Putamen (tissue), 1 donor: ENCODE measurements around the gene PALB2.
A peak's percentile ranks its signal among the peaks of the same experiment; 100 is the strongest.

ENCODE experiments used
- DNase-seq: peaks from one replicate; pipeline ENCODE4 v3.0.0-alpha.2; 2016; ENCODE audit warnings: low spot score

PALB2 gene

GRCh38 chr16:23640931-23641765, at the start of gene PALB2, which contains the start of gene DCTN5:
Gene PALB2 (minus strand): TSS chr16:23641310. CDS start chr16:23641157, 153 bp downstream.
Gene DCTN5 (plus strand): TSS chr16:23641466. CDS start chr16:23641543, 77 bp downstream.
- peak; percentile 94 for DNase-seq

GRCh38 chr16:23689442-23690187, 48.5 kb upstream of the PALB2 start:
- DNase-seq: no peak

GRCh38 chr16:23687034-23687808, 46.1 kb upstream of the PALB2 start:
- DNase-seq: no peak

GRCh38 chr16:23683487-23683886, 42.4 kb upstream of the PALB2 start:
- DNase-seq: no peak

GRCh38 chr16:23682181-23682580, 41.1 kb upstream of the PALB2 start:
- no peak for DNase-seq

GRCh38 chr16:23679986-23680336, 38.9 kb upstream of the PALB2 start:
- DNase-seq: no peak

- DNase-seq: no peak
Observed at GRCh38 chr16:23679274-23679985, 38.3 kb upstream of the PALB2 start.

DNA sequence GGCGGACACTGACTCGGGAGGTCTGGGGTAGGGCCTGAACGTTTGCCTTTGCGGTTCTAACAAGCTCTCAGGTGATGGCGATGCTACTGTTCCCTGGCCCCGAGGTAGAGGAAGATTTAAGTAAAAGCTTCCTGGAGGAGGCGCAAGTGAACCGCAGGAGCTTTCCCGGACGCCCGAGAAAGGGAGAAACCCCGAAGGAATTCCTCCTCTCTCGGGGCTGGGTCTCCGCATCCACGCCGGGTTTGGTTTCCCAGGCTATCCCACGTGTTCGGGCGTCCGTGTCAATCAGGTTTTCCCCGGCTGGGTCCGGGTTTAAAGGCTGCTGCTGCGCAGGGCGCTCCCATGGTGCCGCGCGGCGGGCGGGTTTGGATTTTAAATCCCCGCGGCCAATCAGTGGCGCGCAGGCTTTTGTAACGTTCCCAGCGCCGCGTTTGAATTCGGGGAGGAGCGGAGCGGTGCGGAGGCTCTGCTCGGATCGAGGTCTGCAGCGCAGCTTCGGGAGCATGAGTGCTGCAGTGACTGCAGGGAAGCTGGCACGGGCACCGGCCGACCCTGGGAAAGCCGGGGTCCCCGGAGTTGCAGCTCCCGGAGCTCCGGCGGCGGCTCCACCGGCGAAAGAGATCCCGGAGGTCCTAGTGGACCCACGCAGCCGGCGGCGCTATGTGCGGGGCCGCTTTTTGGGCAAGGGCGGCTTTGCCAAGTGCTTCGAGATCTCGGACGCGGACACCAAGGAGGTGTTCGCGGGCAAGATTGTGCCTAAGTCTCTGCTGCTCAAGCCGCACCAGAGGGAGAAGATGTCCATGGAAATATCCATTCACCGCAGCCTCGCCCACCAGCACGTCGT, 37.5 kb upstream of the PALB2 start, which contains the start of gene PLK1:
PLK1 (plus strand) TSS at position 460 of the 844 bp plus-strand sequence; CDS start at position 504, 44 bp downstream.
- peak; percentile 62 for DNase-seq

- no peak for DNase-seq
Observed at GRCh38 chr16:23676924-23677480, 35.9 kb upstream of the PALB2 start.

- no peak for DNase-seq
Observed at GRCh38 chr16:23673971-23674614, 33.0 kb upstream of the PALB2 start.

GRCh38 chr16:23670137-23670776, 29.1 kb upstream of the PALB2 start:
- no peak for DNase-seq

DNA sequence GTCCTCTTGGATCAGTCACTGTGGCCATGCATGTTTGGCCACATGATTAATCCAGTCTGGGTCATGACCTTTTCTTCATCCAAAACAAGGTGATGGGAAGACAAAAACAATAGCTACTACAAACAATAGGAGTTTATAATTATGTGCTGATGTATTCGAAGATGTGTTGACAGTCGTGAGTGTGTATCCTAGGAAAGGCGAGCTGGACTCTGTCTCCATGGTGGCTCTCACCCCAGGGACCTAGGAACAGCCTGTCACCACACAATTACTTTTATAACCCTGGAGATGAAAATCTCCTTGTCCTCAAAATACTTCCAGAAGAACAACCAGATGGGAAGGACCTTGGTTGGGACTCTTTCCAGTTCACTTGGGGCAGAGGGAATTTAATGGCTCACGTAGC, 27.8 kb upstream of the PALB2 start:
- no peak for DNase-seq

GRCh38 chr16:23668225-23668624, 27.1 kb upstream of the PALB2 start:
- no peak for DNase-seq

DNA sequence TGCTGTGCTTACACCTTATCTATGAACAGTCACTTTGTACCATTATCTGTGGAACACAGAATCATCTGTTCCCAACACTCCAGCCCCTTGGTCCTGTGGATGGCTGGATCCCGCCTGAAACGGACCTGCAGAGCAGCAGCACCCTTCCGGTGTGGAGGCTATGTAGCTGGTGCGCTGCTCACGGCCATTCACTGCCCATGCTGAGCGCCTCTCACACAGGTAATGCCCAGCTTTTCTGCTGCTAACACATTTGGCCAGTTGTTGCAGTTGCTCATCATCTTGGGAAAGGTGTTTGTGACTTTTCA, 26.2 kb upstream of the PALB2 start:
- DNase-seq: no peak

DNA sequence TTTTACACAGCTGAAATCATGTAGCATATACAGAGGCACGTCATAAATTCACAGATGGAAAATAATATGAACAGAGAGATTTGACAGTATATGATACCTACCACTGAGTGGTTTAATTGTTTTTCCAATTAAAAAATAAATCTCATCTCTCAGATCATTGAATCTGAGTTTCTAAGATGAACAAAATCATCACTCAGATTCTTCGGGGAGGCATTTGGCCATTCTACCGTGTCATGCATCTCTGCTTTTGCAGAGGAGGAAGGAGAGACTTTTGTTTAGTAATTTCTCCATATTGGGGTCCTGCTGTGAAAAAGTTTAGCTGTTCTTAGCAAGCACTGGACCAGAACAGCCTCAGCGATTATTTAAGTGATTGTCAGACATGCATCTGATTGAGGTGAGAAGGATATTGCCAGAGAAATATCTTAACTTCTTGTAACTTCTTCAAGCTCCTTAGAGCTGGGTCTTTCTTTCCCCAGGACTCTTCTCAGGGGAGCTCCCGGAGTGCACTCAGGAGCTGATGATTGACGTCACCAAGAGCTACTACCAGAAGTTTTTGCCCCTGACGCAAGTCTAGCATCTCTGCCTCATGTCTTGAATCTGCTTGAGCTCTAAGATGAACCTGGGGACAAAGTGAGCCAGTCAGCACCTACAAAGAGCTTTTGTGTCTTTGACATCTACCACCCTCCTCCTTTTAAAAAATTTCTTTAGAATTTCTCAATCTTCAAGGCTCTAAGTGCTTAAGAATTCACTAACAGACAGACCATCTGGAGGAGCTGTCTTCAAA, 25.7 kb upstream of the PALB2 start:
- no peak for DNase-seq

GRCh38 chr16:23663918-23664317, 22.8 kb upstream of the PALB2 start:
- no peak for DNase-seq

DNA sequence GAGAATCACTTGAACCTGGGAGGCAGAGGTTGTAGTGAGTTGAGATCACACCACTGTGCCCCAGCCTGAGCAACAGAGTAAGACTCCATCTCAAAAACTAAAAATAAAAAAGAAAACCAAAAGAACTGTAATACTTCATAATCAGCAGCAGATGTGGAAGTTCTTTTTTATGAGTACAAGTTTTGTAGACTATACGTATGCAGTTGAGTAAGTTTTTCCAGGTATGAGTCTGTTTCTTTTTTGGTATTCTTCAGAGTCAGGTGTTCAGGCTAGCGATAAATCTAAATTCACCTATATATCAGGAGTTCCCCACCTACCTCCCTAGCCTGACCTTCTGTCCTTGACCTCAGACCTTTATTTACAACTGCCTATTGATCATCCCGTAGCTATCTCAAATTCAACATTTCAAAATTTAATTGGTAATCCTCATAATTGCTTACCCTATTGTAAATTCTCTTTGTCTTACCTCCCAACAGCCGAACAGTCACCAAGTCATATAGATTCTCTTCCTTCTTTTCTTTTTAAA, 10.9 kb upstream of the PALB2 start:
- DNase-seq: no peak

- DNase-seq: no peak
Observed at GRCh38 chr16:23650674-23651416, 9.7 kb upstream of the PALB2 start.
